Panc1 (cell line): ENCODE measurements around the gene EDC3. TPM values are rescaled to one million over a fixed set of nuclear protein-coding genes. Genes with fewer than 3 reads are reported as not detected.
A peak's percentile ranks its signal among the peaks of the same experiment; 100 is the strongest.
"Not testable (repeated sequence)": the region's sequence is repeated elsewhere in the genome, so short reads cannot be mapped to it uniquely, and the experiment has no call there.

ENCODE experiments used
- ATAC-seq: fragments of 200-7000 bp; cut with Tn5 transposase; 2 replicates; pipeline ENCODE4 v1.9.1; 2020; ENCODE audit warnings: mild to moderate bottlenecking, moderate library complexity
- BruUV-seq: library from RNA; stranded (reverse); fragments of 400-500 nt; replicated peaks from 2 replicates; lab custom pipeline; 2021; lab: Mats Ljungman, UMichigan
- CTCF ChIA-PET: fragments of 300-600 bp; sonication (Branson Sonifier 250); formaldehyde crosslinking; loops from one replicate; lab custom pipeline; 2022; ENCODE audit warnings: antibody characterized with exemption; lab: Charles Lee
- POLR2A ChIA-PET: fragments of 300-600 bp; sonication (Branson Sonifier 250); formaldehyde crosslinking; loops from one replicate; lab custom pipeline; 2022; ENCODE audit warnings: antibody characterized with exemption; lab: Charles Lee
- DNase-seq: peaks from one replicate; pipeline ENCODE4 v3.0.0-alpha.2; 2010; ENCODE audit warnings: low read depth, low spot score
- H3K27ac ChIP-seq: 2 replicates; pipeline ENCODE4 v1.5.1; 2011; ENCODE audit warnings: mild to moderate bottlenecking, low read length, inconsistent platforms
- H3K27me3 ChIP-seq: fragments of 200-500 bp; sonication (Bioruptor generic); 2 replicates; pipeline ENCODE4 v1.6.0; 2014; ENCODE audit warnings: low read length, inconsistent platforms; ENCODE audit not compliant: control insufficient read depth, insufficient read depth
- H3K36me3 ChIP-seq: fragments of 200-500 bp; sonication (Bioruptor generic); 2 replicates; pipeline ENCODE4 v1.5.1; 2014; ENCODE audit warnings: inconsistent platforms, mild to moderate bottlenecking, low read length, moderate library complexity; ENCODE audit not compliant: control insufficient read depth, insufficient read depth
- H3K4me1 ChIP-seq: 2 replicates; pipeline ENCODE4 v1.5.1; 2011; ENCODE audit warnings: inconsistent platforms, mild to moderate bottlenecking, low read length, moderate library complexity; ENCODE audit not compliant: control insufficient read depth, insufficient read depth
- H3K4me3 ChIP-seq, 2 experiments: 2 replicates each; pipeline ENCODE4 v1.5.1; 2011 to 2012; ENCODE audit warnings: low read depth in 2 of 2, low read length in 2 of 2, mild to moderate bottlenecking in 2 of 2, inconsistent platforms in 1 of 2, moderate library complexity in 1 of 2
- H3K9me3 ChIP-seq: fragments of 200-500 bp; sonication (Bioruptor generic); 2 replicates; pipeline ENCODE4 v1.5.1; 2014; ENCODE audit warnings: low read depth, mild to moderate bottlenecking, inconsistent platforms, low read length, moderate library complexity; ENCODE audit not compliant: control insufficient read depth, insufficient read depth
- CTCF ChIP-seq: fragments of 450-650 bp; IDR thresholded peaks from 2 replicates; pipeline ENCODE4 v1.5.1; 2017; ENCODE audit warnings: mild to moderate bottlenecking
- POLR2AphosphoS5 ChIP-seq: IDR thresholded peaks from 2 replicates; pipeline ENCODE4 v1.6.1; 2012; ENCODE audit warnings: mild to moderate bottlenecking, low read depth, low read length, moderate library complexity
- REST ChIP-seq, 2 experiments: IDR thresholded peaks; 2 replicates each; pipeline ENCODE4 v1.6.1; 2011 to 2012; ENCODE audit warnings: low read depth in 2 of 2, control low read depth in 1 of 2, low read length in 1 of 2, mild to moderate bottlenecking in 1 of 2, moderate library complexity in 1 of 2; ENCODE audit not compliant: insufficient read depth in 1 of 2
- SIN3A ChIP-seq: IDR thresholded peaks from 2 replicates; pipeline ENCODE4 v1.6.1; 2012; ENCODE audit warnings: low read depth, mild to moderate bottlenecking, low read length, moderate library complexity, borderline replicate concordance; ENCODE audit not compliant: insufficient read depth
- TCF7L2 ChIP-seq: IDR thresholded peaks from 2 replicates; pipeline ENCODE4 v1.6.1; 2011; ENCODE audit warnings: mild to moderate bottlenecking, low read depth, low read length, inconsistent platforms
- in situ Hi-C: cut with HindIII; loops from 2 replicates; pipeline ENCODE4 v1.10.0; 2016; ENCODE audit warnings: low sequenced_read_pairs, low pct_unique_long_range_greater_than_20kb
- intact Hi-C: fragments of 100-400 bp; cut with micrococcal nuclease; formaldehyde crosslinking; loops from one replicate; pipeline ENCODE4 v1.10.0; 2022; ENCODE audit not compliant: unreplicated experiment
- total RNA-seq: library from RNA; stranded (reverse); gene quantifications from one replicate; pipeline ENCODE4 v1.2.1, GENCODE V29; 2021; ENCODE audit not compliant: unreplicated experiment

The EDC3 gene
- total RNA-seq, 1 experiment from 2014 or later = 45.5 TPM

- ChIA-PET CTCF (no interaction called here), POLR2A (interaction anchor here (0.5 to 0.6 kb wide), 2 partner anchors 57 to 103 kb away, joined by 3 to 4 read pairs; partner anchors contain the start of gene ARID3B)
- no peaks in the 10 kb centered on the region for H3K36me3 ChIP-seq
- peaks cover 16% of the 10 kb centered on the region for H3K4me1 ChIP-seq
- peak overlapping the region; percentile 92 for H3K27ac ChIP-seq
- ATAC-seq (peak; percentile 95), DNase-seq (no peak)
- H3K9me3 ChIP-seq = no peaks in the 10 kb centered on the region
- no TSS peak for BruUV-seq
- in situ Hi-C loops (no loop called here), intact Hi-C loops (no loop called here)
- TF ChIP-seq CTCF = no peak
- 0 out of 2 replicates have a peak, but pooled peaks have one; percentile 18 for TF ChIP-seq TCF7L2
- peak; percentile 90 for TF ChIP-seq POLR2AphosphoS5
- H3K4me3 ChIP-seq = peak overlapping the region; percentile 67 to 77
- no peaks in the 10 kb centered on the region for H3K27me3 ChIP-seq
Measured at GRCh38 chr15:74598126-74598842, 97.5 kb downstream of the EDC3 start.

- H3K4me1 ChIP-seq = peaks cover 16% of the 10 kb centered on the region
- POLR2A ChIA-PET, H3K9me3 ChIP-seq, CTCF ChIA-PET, in situ Hi-C loops, ATAC-seq, H3K4me3 ChIP-seq, H3K27me3 ChIP-seq, DNase-seq, intact Hi-C loops, BruUV-seq, H3K27ac ChIP-seq, H3K36me3 ChIP-seq: not testable (repeated sequence)
Measured at GRCh38 chr15:74597146-74597705, 98.6 kb downstream of the EDC3 start.

- H3K4me3 ChIP-seq, H3K36me3 ChIP-seq, CTCF ChIA-PET, in situ Hi-C loops, ATAC-seq, intact Hi-C loops, POLR2A ChIA-PET, BruUV-seq, H3K27ac ChIP-seq, H3K27me3 ChIP-seq, DNase-seq, H3K9me3 ChIP-seq: not testable (repeated sequence)
- peaks cover 16% of the 10 kb centered on the region for H3K4me1 ChIP-seq
Measured at GRCh38 chr15:74596736-74597135, 99.1 kb downstream of the EDC3 start.

GRCh38 chr15:74595271-74595670, 100.6 kb downstream of the EDC3 start:
- in situ Hi-C loops = no loop called here

More at GRCh38 chr15:74595271-74595670, 100.6 kb downstream of the EDC3 start:
- Histone ChIP-seq H3K27ac (no peak overlapping the region), H3K36me3 (peaks cover 4% of the 10 kb centered on the region; the same call in 1 of the 2 replicates), H3K27me3 (no peaks in the 10 kb centered on the region), H3K4me1 (peaks cover 16% of the 10 kb centered on the region), H3K9me3 (no peaks in the 10 kb centered on the region), H3K4me3 (no peak overlapping the region)
- DNase-seq = no peak
- TF ChIP-seq POLR2AphosphoS5 = no peak
- no peak for TF ChIP-seq REST (IDR thresholded peaks at IDR 0.05; ENCODE audit: insufficient read depth in 1 of 2, low read depth in 2 of 2, low read length in 1 of 2)
- no peak for TF ChIP-seq CTCF
- no peak for TF ChIP-seq TCF7L2
- no peak for TF ChIP-seq SIN3A
- no peak for ATAC-seq
- POLR2A ChIA-PET = no interaction called here
- intact Hi-C loops = no loop called here
- CTCF ChIA-PET = no interaction called here
- no TSS peak for BruUV-seq
